Measurements from ENCODE around the gene CELSR1. TPM values are rescaled to one million over a fixed set of nuclear protein-coding genes. Genes with fewer than 3 reads are reported as not detected.

Gene CELSR1
- total RNA-seq, 1 donor from 2014 or later, result 18.8 TPM

DNA sequence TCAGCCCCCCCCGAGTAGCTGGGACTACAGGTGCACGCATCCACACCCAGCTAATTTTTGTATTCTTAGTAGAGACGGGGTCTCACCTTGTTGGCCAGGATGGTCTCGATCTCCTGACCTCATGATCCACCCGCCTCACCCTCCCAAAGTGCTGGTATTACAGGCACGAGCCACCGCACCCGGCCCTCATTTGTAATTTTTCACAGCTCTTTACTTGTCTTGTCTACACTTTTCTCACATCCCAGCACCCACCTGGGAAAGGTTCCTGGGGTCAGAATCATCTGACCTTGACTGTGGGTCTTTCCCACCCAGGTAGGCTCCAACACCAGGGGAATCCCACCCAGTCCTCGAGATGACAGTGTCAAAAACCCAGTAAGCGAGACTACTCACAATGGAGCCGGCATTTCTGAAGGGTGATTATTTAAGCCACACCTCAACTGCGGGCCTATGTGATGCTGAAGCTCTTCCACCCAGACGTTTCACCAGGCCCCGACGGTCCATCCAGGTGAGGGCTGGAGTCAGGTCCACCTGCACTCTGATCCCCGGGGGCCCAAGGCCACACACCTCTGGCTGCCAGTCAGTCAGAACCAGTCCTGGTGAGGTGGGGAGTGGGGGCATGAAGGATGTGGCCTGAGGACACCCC, 23.4 kb downstream of the CELSR1 start:
- H3K4me1 Mint-ChIP-seq, result no peaks in the 10 kb centered on the region
- no peak overlapping the region for H3K27ac Mint-ChIP-seq

DNA sequence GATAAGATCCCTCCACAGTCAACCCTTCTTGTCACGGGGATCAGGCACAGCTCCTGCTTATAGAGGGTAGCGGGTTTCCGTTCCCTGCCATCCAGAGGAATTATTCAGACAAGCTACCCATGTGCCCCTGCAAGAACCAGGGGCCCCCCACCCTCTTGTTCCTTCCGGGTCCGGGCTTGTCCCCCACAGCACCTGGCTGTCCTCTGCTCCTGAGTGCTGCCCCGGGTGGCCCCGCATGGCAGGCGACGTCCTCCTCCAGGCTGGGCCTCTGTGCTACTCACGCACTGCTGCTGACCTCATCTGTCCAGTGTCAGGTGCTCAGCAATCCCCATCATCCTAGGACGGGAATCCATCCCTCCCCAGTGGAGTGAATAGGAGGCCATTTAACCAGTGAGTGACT, 24.7 kb downstream of the CELSR1 start:
- Mint-ChIP-seq H3K27ac (no peak overlapping the region), H3K9me3 (no peaks in the 10 kb centered on the region), H3K36me3 (no peaks in the 10 kb centered on the region), H3K4me1 (no peaks in the 10 kb centered on the region), H3K27me3 (ENCODE audit: low read depth) (no peaks in the 10 kb centered on the region), H3K4me3 (no peak overlapping the region)
- no peak for DNase-seq (ENCODE audit: low spot score in 2 of 2, unreplicated experiment in 2 of 2)
- TF ChIP-seq, protein P1, sequence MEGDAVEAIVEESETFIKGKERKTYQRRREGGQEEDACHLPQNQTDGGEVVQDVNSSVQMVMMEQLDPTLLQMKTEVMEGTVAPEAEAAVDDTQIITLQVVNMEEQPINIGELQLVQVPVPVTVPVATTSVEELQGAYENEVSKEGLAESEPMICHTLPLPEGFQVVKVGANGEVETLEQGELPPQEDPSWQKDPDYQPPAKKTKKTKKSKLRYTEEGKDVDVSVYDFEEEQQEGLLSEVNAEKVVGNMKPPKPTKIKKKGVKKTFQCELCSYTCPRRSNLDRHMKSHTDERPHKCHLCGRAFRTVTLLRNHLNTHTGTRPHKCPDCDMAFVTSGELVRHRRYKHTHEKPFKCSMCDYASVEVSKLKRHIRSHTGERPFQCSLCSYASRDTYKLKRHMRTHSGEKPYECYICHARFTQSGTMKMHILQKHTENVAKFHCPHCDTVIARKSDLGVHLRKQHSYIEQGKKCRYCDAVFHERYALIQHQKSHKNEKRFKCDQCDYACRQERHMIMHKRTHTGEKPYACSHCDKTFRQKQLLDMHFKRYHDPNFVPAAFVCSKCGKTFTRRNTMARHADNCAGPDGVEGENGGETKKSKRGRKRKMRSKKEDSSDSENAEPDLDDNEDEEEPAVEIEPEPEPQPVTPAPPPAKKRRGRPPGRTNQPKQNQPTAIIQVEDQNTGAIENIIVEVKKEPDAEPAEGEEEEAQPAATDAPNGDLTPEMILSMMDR (IDR thresholded peaks at IDR 0.05; ENCODE audit: unreplicated experiment), result no peak

More for the DNA sequence above, 23.4 kb downstream of the CELSR1 start:
- TF ChIP-seq, protein P1 (IDR thresholded peaks at IDR 0.05; ENCODE audit: unreplicated experiment), result no peak
- Mint-ChIP-seq H3K9me3 (no peaks in the 10 kb centered on the region), H3K4me3 (no peak overlapping the region), H3K27me3 (ENCODE audit: low read depth) (no peaks in the 10 kb centered on the region), H3K36me3 (no peaks in the 10 kb centered on the region)
- DNase-seq (ENCODE audit: low spot score in 2 of 2, unreplicated experiment in 2 of 2), result no peak

DNA sequence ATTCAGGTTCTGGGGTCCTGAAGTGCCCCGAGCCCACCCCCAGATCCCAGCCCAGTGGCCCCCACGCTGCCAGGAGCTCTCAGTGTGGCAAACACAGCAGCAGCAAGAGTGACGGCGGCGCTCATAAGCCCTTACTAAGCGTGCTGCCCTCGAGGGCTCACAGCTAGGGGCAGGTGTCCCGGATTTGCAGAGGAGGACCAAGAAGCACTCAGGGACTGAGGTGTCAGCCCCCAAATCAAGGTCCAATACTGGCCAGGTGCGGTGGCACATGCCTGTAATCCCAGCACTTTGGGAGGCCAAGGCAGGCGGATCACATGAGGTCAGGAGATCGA, 25.4 kb downstream of the CELSR1 start:
- Mint-ChIP-seq H3K9me3 (no peaks in the 10 kb centered on the region), H3K27me3 (ENCODE audit: low read depth) (no peaks in the 10 kb centered on the region), H3K4me1 (no peaks in the 10 kb centered on the region), H3K27ac (no peak overlapping the region), H3K36me3 (no peaks in the 10 kb centered on the region), H3K4me3 (no peak overlapping the region)
- no peak for DNase-seq (ENCODE audit: low spot score in 2 of 2, unreplicated experiment in 2 of 2)
- TF ChIP-seq, protein P1 (IDR thresholded peaks at IDR 0.05; ENCODE audit: unreplicated experiment), result no peak

DNA sequence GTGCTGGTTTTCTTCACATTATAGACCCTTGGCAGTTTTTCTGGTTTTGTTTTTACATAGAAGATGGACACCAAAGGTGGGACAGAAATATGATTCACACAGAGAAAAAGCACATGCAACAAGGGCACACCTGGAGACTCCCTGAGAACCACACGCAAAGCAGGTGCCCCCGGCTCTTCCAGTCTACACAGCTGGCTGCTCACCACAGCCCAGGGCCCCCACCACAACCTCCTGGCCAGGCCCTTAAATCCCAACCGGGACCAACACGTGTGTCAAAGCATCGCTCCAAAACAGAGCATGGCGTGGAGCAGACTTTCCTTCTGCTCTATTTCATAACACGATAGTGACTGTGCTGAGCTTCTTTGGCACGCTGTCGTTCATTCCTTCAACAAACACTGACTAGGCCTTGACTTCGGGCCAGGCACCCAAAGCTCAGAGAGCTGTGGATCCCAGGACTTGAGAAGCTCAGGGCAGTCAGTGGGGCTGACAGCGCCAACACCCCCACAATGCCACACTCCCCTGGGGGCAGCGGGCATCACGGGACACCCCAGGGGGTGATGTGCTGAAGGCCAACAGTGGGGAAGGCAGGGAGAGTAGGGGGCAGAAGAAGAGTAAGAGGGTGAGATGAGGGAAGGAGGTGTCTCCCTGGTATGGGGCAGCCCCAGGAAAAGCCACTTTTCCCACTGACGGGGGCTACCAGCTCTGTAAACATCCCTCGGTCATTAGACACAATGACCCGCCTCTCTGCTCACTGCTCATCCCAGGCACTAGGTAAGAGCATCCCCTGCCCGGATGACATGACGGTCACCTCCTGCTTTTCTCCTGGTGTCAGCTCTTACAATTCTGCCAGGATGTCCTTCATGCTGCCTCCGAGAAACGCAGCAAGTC, 26.0 kb downstream of the CELSR1 start:
- Mint-ChIP-seq H3K4me3 (no peak overlapping the region), H3K27me3 (ENCODE audit: low read depth) (no peaks in the 10 kb centered on the region), H3K27ac (no peak overlapping the region), H3K36me3 (no peaks in the 10 kb centered on the region), H3K9me3 (no peaks in the 10 kb centered on the region), H3K4me1 (no peaks in the 10 kb centered on the region)
- TF ChIP-seq, protein P1 (IDR thresholded peaks at IDR 0.05; ENCODE audit: unreplicated experiment), result no peak
- DNase-seq (ENCODE audit: low spot score in 2 of 2, unreplicated experiment in 2 of 2), result no peak

DNA sequence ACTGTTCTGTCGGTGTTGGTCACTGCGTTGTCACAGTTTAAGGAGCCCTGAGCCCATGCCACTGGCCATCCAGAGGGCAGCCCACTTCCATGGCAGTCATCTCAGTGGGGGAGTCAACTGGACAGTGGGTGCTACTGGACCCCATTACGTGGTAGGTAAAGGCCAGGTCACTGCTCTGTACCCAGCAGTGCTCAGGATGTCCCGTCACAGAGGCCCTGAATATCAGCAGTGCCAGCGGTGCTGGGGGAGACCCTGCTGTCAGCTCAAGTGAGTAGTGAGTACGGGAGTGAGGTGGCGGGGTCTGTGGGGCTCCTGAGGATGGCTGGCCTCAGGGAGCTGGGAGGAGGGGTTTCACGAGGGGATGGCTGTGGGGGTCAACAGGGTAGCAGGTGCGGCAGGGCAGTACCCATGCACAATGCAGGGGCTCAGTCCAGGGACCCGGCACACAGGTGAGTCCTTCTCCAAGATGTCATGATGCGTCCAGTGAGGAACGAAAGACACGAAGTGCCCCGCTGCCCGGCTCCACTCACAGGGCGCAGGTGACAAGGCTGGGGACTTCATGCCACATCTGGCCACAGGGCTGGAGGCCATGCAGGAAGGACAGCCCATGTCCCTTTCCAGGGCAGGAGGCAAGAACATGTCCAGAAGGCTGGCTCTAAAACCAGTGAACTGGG, 27.9 kb downstream of the CELSR1 start:
- no peak for DNase-seq (ENCODE audit: low spot score in 2 of 2, unreplicated experiment in 2 of 2)
- TF ChIP-seq, protein P1 (IDR thresholded peaks at IDR 0.05; ENCODE audit: unreplicated experiment), result no peak
- Mint-ChIP-seq H3K4me3 (no peak overlapping the region), H3K27ac (no peak overlapping the region), H3K9me3 (no peaks in the 10 kb centered on the region), H3K27me3 (ENCODE audit: low read depth) (no peaks in the 10 kb centered on the region), H3K4me1 (no peaks in the 10 kb centered on the region), H3K36me3 (no peaks in the 10 kb centered on the region)
